ENCODE results near the gene CNGB1. TPM values are rescaled to one million over a fixed set of nuclear protein-coding genes. Genes with fewer than 3 reads are reported as not detected.

CNGB1 gene
- polyA plus RNA-seq, 1 donor (not counting 4 experiments of a cell fraction or from before 2014, with no cell fraction given) = 0.08 TPM

GRCh38 chr16:57970319-57970718, 609 bp downstream of the CNGB1 start:
- Histone ChIP-seq H3K4me1 (ENCODE audit: control insufficient read depth, extremely low read depth, insufficient read depth, low read length) (no peaks in the 10 kb centered on the region), H3K79me2 (ENCODE audit: control insufficient read depth, insufficient read depth, low read length) (no peaks in the 10 kb centered on the region), H3K9ac (ENCODE audit: control insufficient read depth, extremely low read depth, insufficient read depth, low read length) (no peak overlapping the region), H3K4me2 (ENCODE audit: control insufficient read depth, extremely low read depth, insufficient read depth, low read depth, low read length) (no peak overlapping the region), H3K36me3 (ENCODE audit: control insufficient read depth in 2 of 2, extremely low read depth in 1 of 2, insufficient read depth in 2 of 2, low read length in 2 of 2) (no peaks in the 10 kb centered on the region), H4K20me1 (ENCODE audit: control insufficient read depth, extremely low read depth, insufficient read depth, low read length) (no peaks in the 10 kb centered on the region), H2AFZ (ENCODE audit: control insufficient read depth, low read length) (no peak overlapping the region), H3K9me1 (ENCODE audit: control insufficient read depth, extremely low read depth, insufficient read depth, low read length) (no peaks in the 10 kb centered on the region), H3K9me3 (ENCODE audit: control insufficient read depth, low read depth, low read length) (no peaks in the 10 kb centered on the region), H3K27me3 (ENCODE audit: control insufficient read depth, extremely low read depth, insufficient read depth, low read length) (peaks cover 5% of the 10 kb centered on the region), H3K27ac (ENCODE audit: control insufficient read depth, insufficient read depth, low read length) (no peak overlapping the region), H3K4me3 (ENCODE audit: control insufficient read depth in 2 of 3, extremely low read depth in 1 of 3, insufficient read depth in 2 of 3, low read depth in 1 of 3, low read length in 3 of 3) (no peak overlapping the region)
- TF ChIP-seq CTCF (optimal IDR thresholded peaks at IDR 0.05 in 1 of 3, IDR thresholded peaks at IDR 0.05 in 1 of 3, conservative IDR thresholded peaks at IDR 0.05 in 1 of 3; ENCODE audit: extremely low read depth in 1 of 3, insufficient read depth in 2 of 3, low read length in 3 of 3) (no peak), EZH2 (IDR thresholded peaks at IDR 0.05; ENCODE audit: low read length) (no peak)
- FAIRE-seq = no peak
- no peak for DNase-seq (ENCODE audit: low read depth, low spot score)
- dilution Hi-C loops (cut with MboI; ENCODE audit: extremely low pct_ligation_motif_present, low sequenced_read_pairs) = no loop called here

- H3K79me2 ChIP-seq (ENCODE audit: control insufficient read depth, insufficient read depth, low read length) = no peaks in the 10 kb centered on the region
- no peak for DNase-seq (ENCODE audit: low read depth, low spot score)
- TF ChIP-seq EZH2 (IDR thresholded peaks at IDR 0.05; ENCODE audit: low read length) (no peak), CTCF (optimal IDR thresholded peaks at IDR 0.05 in 1 of 3, IDR thresholded peaks at IDR 0.05 in 1 of 3, conservative IDR thresholded peaks at IDR 0.05 in 1 of 3; ENCODE audit: extremely low read depth in 1 of 3, insufficient read depth in 2 of 3, low read length in 3 of 3) (no peak)
- FAIRE-seq = no peak
- no peaks in the 10 kb centered on the region for H3K9me3 ChIP-seq (ENCODE audit: control insufficient read depth, low read depth, low read length)
- no peaks in the 10 kb centered on the region for H4K20me1 ChIP-seq (ENCODE audit: control insufficient read depth, extremely low read depth, insufficient read depth, low read length)
- H3K27me3 ChIP-seq (ENCODE audit: control insufficient read depth, extremely low read depth, insufficient read depth, low read length) = peaks cover 5% of the 10 kb centered on the region
- H2AFZ ChIP-seq (ENCODE audit: control insufficient read depth, low read length) = no peak overlapping the region
- no peak overlapping the region for H3K27ac ChIP-seq (ENCODE audit: control insufficient read depth, insufficient read depth, low read length)
- no peak overlapping the region for H3K4me2 ChIP-seq (ENCODE audit: control insufficient read depth, extremely low read depth, insufficient read depth, low read depth, low read length)
- H3K4me1 ChIP-seq (ENCODE audit: control insufficient read depth, extremely low read depth, insufficient read depth, low read length) = no peaks in the 10 kb centered on the region
- dilution Hi-C loops (cut with MboI; ENCODE audit: extremely low pct_ligation_motif_present, low sequenced_read_pairs) = no loop called here
- no peak overlapping the region for H3K9ac ChIP-seq (ENCODE audit: control insufficient read depth, extremely low read depth, insufficient read depth, low read length)
- H3K36me3 ChIP-seq (ENCODE audit: control insufficient read depth in 2 of 2, extremely low read depth in 1 of 2, insufficient read depth in 2 of 2, low read length in 2 of 2) = no peaks in the 10 kb centered on the region
- no peak overlapping the region for H3K4me3 ChIP-seq (ENCODE audit: control insufficient read depth in 2 of 3, extremely low read depth in 1 of 3, insufficient read depth in 2 of 3, low read depth in 1 of 3, low read length in 3 of 3)
- H3K9me1 ChIP-seq (ENCODE audit: control insufficient read depth, extremely low read depth, insufficient read depth, low read length) = no peaks in the 10 kb centered on the region
These were observed 1.3 kb downstream of the CNGB1 start for GRCh38 chr16:57969451-57970123.

Measured in keratinocyte (primary cell).